ENCODE measurements around the gene RPRML.

RPRML gene

GRCh38 chr17:46931596-46931995 lies 47.5 kb downstream of the RPRML start:
- no peaks in the 10 kb centered on the region for H3K4me1 ChIP-seq (ENCODE audit: low read length)
- peaks cover 10% of the 10 kb centered on the region; the same call in 1 of the 2 replicates for H3K36me3 ChIP-seq (replicated peaks; ENCODE audit: insufficient read depth, low read length)
- no peak overlapping the region for H3K9ac ChIP-seq (ENCODE audit: low read length)
- H3K9me2 ChIP-seq (replicated peaks; ENCODE audit: insufficient read depth, low read length): no peaks in the 10 kb centered on the region
- no peaks in the 10 kb centered on the region for H3K27me3 ChIP-seq (replicated peaks; ENCODE audit: insufficient read depth, low read length)
- peaks cover 6% of the 10 kb centered on the region; the same call in 1 of the 2 replicates for H3F3A ChIP-seq (ENCODE audit: insufficient read depth, low read length)
- no peak for TF ChIP-seq EZH2phosphoT487 (IDR thresholded peaks at IDR 0.05; ENCODE audit: low read length)
- no peak for TF ChIP-seq EZH2 (optimal IDR thresholded peaks at IDR 0.05; ENCODE audit: low read depth, low read length)
- TF ChIP-seq, protein P1, sequence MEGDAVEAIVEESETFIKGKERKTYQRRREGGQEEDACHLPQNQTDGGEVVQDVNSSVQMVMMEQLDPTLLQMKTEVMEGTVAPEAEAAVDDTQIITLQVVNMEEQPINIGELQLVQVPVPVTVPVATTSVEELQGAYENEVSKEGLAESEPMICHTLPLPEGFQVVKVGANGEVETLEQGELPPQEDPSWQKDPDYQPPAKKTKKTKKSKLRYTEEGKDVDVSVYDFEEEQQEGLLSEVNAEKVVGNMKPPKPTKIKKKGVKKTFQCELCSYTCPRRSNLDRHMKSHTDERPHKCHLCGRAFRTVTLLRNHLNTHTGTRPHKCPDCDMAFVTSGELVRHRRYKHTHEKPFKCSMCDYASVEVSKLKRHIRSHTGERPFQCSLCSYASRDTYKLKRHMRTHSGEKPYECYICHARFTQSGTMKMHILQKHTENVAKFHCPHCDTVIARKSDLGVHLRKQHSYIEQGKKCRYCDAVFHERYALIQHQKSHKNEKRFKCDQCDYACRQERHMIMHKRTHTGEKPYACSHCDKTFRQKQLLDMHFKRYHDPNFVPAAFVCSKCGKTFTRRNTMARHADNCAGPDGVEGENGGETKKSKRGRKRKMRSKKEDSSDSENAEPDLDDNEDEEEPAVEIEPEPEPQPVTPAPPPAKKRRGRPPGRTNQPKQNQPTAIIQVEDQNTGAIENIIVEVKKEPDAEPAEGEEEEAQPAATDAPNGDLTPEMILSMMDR (IDR thresholded peaks at IDR 0.05; ENCODE audit: low read length): no peak
- no peak overlapping the region for H3K4me3 ChIP-seq (ENCODE audit: low read length)
- H3K27ac ChIP-seq (ENCODE audit: low read length): no peak overlapping the region
- no peak overlapping the region for H3K4me2 ChIP-seq (ENCODE audit: low read depth, low read length)
- no peaks in the 10 kb centered on the region for H3K9me3 ChIP-seq (replicated peaks; ENCODE audit: insufficient read depth, low read length)
- DNase-seq: no peak
- H2AFZ ChIP-seq (ENCODE audit: low read length): no peak overlapping the region
- peaks cover 8% of the 10 kb centered on the region; the same call in 1 of the 2 replicates for H4K20me1 ChIP-seq (ENCODE audit: insufficient read depth, low read length)
- peaks cover 35% of the 10 kb centered on the region for H3K79me2 ChIP-seq (ENCODE audit: low read length)

- Histone ChIP-seq H3K36me3 (replicated peaks; ENCODE audit: insufficient read depth, low read length) (peaks cover 7% of the 10 kb centered on the region; the same call in 1 of the 2 replicates), H2AFZ (ENCODE audit: low read length) (no peak overlapping the region), H3K4me2 (ENCODE audit: low read depth, low read length) (no peak overlapping the region), H3K4me1 (ENCODE audit: low read length) (peaks cover 12% of the 10 kb centered on the region; the same call in 1 of the 2 replicates), H3K27me3 (replicated peaks; ENCODE audit: insufficient read depth, low read length) (no peaks in the 10 kb centered on the region), H3K4me3 (ENCODE audit: low read length) (no peak overlapping the region), H3K27ac (ENCODE audit: low read length) (no peak overlapping the region), H3K9ac (ENCODE audit: low read length) (no peak overlapping the region), H4K20me1 (ENCODE audit: insufficient read depth, low read length) (peaks cover 8% of the 10 kb centered on the region; the same call in 1 of the 2 replicates), H3K9me2 (replicated peaks; ENCODE audit: insufficient read depth, low read length) (no peaks in the 10 kb centered on the region), H3K9me3 (replicated peaks; ENCODE audit: insufficient read depth, low read length) (no peaks in the 10 kb centered on the region), H3F3A (ENCODE audit: insufficient read depth, low read length) (peaks cover 6% of the 10 kb centered on the region; the same call in 1 of the 2 replicates), H3K79me2 (ENCODE audit: low read length) (peaks cover 51% of the 10 kb centered on the region)
- TF ChIP-seq EZH2 (optimal IDR thresholded peaks at IDR 0.05; ENCODE audit: low read depth, low read length): no peak
- TF ChIP-seq, protein P1 (IDR thresholded peaks at IDR 0.05; ENCODE audit: low read length): no peak
- TF ChIP-seq EZH2phosphoT487 (IDR thresholded peaks at IDR 0.05; ENCODE audit: low read length): no peak
- no peak for DNase-seq
These were observed 49.0 kb downstream of the RPRML start for GRCh38 chr17:46930051-46930450.

DNA sequence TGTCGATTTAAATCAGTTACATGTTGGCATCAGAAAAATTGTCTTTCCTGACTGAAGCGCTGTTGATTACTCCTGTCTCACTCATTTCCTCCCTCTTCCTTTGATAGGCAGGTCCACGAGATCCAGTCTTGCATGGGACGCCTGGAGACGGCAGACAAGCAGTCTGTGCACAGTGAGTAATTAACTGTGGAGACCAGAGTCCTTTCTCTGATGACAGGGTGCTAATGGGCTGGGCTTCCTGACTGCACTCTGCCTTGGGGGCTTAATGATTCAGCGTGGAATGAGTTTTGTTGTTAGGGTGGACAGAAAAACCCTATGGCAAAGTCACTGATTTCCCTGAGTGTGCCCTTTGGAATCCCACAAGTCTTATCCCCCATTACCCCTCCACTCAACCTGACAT lies 49.6 kb downstream of the RPRML start:
- no peak overlapping the region for H3K4me3 ChIP-seq (ENCODE audit: low read length)
- H3K9me2 ChIP-seq (replicated peaks; ENCODE audit: insufficient read depth, low read length): no peaks in the 10 kb centered on the region
- H3K4me1 ChIP-seq (ENCODE audit: low read length): peaks cover 18% of the 10 kb centered on the region; the same call in 1 of the 2 replicates
- no peak for TF ChIP-seq EZH2phosphoT487 (IDR thresholded peaks at IDR 0.05; ENCODE audit: low read length)
- no peak for TF ChIP-seq EZH2 (optimal IDR thresholded peaks at IDR 0.05; ENCODE audit: low read depth, low read length)
- TF ChIP-seq, protein P1 (IDR thresholded peaks at IDR 0.05; ENCODE audit: low read length): no peak
- no peak overlapping the region for H3K9ac ChIP-seq (ENCODE audit: low read length)
- H4K20me1 ChIP-seq (ENCODE audit: insufficient read depth, low read length): peaks cover 8% of the 10 kb centered on the region; the same call in 1 of the 2 replicates
- H3K36me3 ChIP-seq (replicated peaks; ENCODE audit: insufficient read depth, low read length): peaks cover 7% of the 10 kb centered on the region; the same call in 1 of the 2 replicates
- peaks cover 57% of the 10 kb centered on the region for H3K79me2 ChIP-seq (ENCODE audit: low read length)
- no peak for DNase-seq
- no peaks in the 10 kb centered on the region for H3K9me3 ChIP-seq (replicated peaks; ENCODE audit: insufficient read depth, low read length)
- no peak overlapping the region for H2AFZ ChIP-seq (ENCODE audit: low read length)
- no peak overlapping the region for H3K4me2 ChIP-seq (ENCODE audit: low read depth, low read length)
- no peak overlapping the region for H3K27ac ChIP-seq (ENCODE audit: low read length)
- no peaks in the 10 kb centered on the region for H3K27me3 ChIP-seq (replicated peaks; ENCODE audit: insufficient read depth, low read length)
- H3F3A ChIP-seq (ENCODE audit: insufficient read depth, low read length): peaks cover 6% of the 10 kb centered on the region; the same call in 1 of the 2 replicates
